HepG2 (cell line): ENCODE results near the gene SPAG8. TPM values are rescaled to one million over a fixed set of nuclear protein-coding genes. Genes with fewer than 3 reads are reported as not detected.

Experiments
- ATAC-seq: fragments of 200-7000 bp; cut with Tn5 transposase; 3 replicates; pipeline ENCODE4 v1.9.1; 2020; ENCODE audit warnings: mild to moderate bottlenecking, moderate library complexity
- BruUV-seq: library from RNA; stranded (reverse); fragments of 400-500 nt; replicated peaks from 2 replicates; lab custom pipeline; 2021; lab: Mats Ljungman, UMichigan
- CTCF ChIA-PET: fragments of 300-600 bp; formaldehyde crosslinking; extraction: SDS; loops from one replicate; lab custom pipeline; 2021; ENCODE audit warnings: low total read pairs, inconsistent platforms, low intra/inter-chr PET ratio; lab: Yijun Ruan, JAX
- POLR2A ChIA-PET: fragments of 350-600 bp; sonication (Branson Sonifier 250); formaldehyde crosslinking; loops from one replicate; lab custom pipeline; 2020; ENCODE audit warnings: antibody characterized with exemption, inconsistent platforms; lab: Yijun Ruan, JAX
- DNase-seq: peaks from one replicate; pipeline ENCODE4 v3.0.0-alpha.2; 2015; ENCODE audit warnings: low spot score
- FAIRE-seq: peaks from 3 replicates; lab custom pipeline; 2011; peaks lifted over from hg19 to GRCh38; lab: Jason Lieb, UNC
- H2AFZ ChIP-seq: one replicate; pipeline ENCODE4 v1.6.1; 2011; ENCODE audit warnings: low read length, inconsistent platforms
- H3K27ac ChIP-seq: fragments of 300-600 bp; 3 replicates; pipeline ENCODE4 v1.8.0; 2011; ENCODE audit warnings: mixed run types, mild to moderate bottlenecking, mixed read lengths, low read length, inconsistent platforms; ENCODE audit not compliant: insufficient read depth; ENCODE audit errors: extremely low read length
- H3K27me3 ChIP-seq, 2 experiments: fragments of 200-600 bp in 1 of 2; 2 replicates in 1 of 2; 3 replicates in 1 of 2; pipeline versions ENCODE4 v1.6.0 to v1.8.0; 2011; ENCODE audit warnings: low read length in 2 of 2, mild to moderate bottlenecking in 2 of 2, moderate library complexity in 2 of 2, inconsistent platforms in 1 of 2; ENCODE audit not compliant: insufficient read depth in 2 of 2, control insufficient read depth in 1 of 2
- H3K36me3 ChIP-seq, 2 experiments: fragments of 200-600 bp in 1 of 2; replicated peaks in 1 of 2; 2 replicates in 1 of 2; 3 replicates in 1 of 2; pipeline versions ENCODE4 v1.5.1 to v1.8.0; 2011; ENCODE audit warnings: low read length in 2 of 2, inconsistent platforms in 1 of 2; ENCODE audit not compliant: insufficient read depth in 2 of 2, control insufficient read depth in 1 of 2
- H3K4me1 ChIP-seq: 2 replicates; pipeline ENCODE4 v1.5.1; 2012; ENCODE audit warnings: low read length, inconsistent platforms; ENCODE audit not compliant: insufficient read depth
- H3K4me2 ChIP-seq: 2 replicates; pipeline ENCODE4 v1.6.0; 2011; ENCODE audit warnings: low read depth, low read length, inconsistent platforms
- H3K4me3 ChIP-seq, 3 experiments: fragments of 200-600 bp in 1 of 3; sonication (generic), shearing (Covaris generic) in 1 of 3; replicated peaks in 1 of 3; 2 replicates each; pipeline ENCODE4 v1.5.1; 2011 to 2016; ENCODE audit warnings: low read length in 3 of 3, inconsistent platforms in 2 of 3, low read depth in 2 of 3, mild to moderate bottlenecking in 2 of 3, control low read depth in 1 of 3, mixed read lengths in 1 of 3; ENCODE audit not compliant: insufficient read depth in 1 of 3
- H3K79me2 ChIP-seq: one replicate; pipeline ENCODE4 v1.6.1; 2011; ENCODE audit warnings: low read length, inconsistent platforms; ENCODE audit not compliant: insufficient read depth
- H3K9ac ChIP-seq: 2 replicates; pipeline ENCODE4 v1.6.0; 2011; ENCODE audit warnings: mild to moderate bottlenecking, low read depth, low read length, inconsistent platforms; ENCODE audit not compliant: insufficient read depth
- H3K9me3 ChIP-seq: 2 replicates; pipeline ENCODE4 v1.5.1; 2012; ENCODE audit warnings: mild to moderate bottlenecking, low read length
- H4K20me1 ChIP-seq: 2 replicates; pipeline ENCODE4 v1.6.0; 2011; ENCODE audit warnings: inconsistent platforms, mild to moderate bottlenecking, low read length, moderate library complexity; ENCODE audit not compliant: insufficient read depth
- GATAD2A ChIP-seq: IDR thresholded peaks from 2 replicates; pipeline ENCODE4 v1.6.1; 2016
- HDAC1 ChIP-seq: sonication (generic); formaldehyde crosslinking; IDR thresholded peaks from 2 replicates; pipeline ENCODE4 v1.5.1; 2020; ENCODE audit warnings: mild to moderate bottlenecking, missing genetic modification reagents
- HIVEP1 ChIP-seq: sonication (generic); formaldehyde crosslinking; IDR thresholded peaks from 2 replicates; pipeline ENCODE4 v1.4.0; 2020; ENCODE audit warnings: mild to moderate bottlenecking, missing genetic modification reagents
- ISX ChIP-seq: sonication (generic); formaldehyde crosslinking; conservative IDR thresholded peaks from 2 replicates; pipeline ENCODE4 v1.5.0; 2020; ENCODE audit warnings: missing genetic modification reagents
- MXI1 ChIP-seq: IDR thresholded peaks from 3 replicates; pipeline ENCODE4 v1.6.1; 2012; ENCODE audit warnings: low read depth, low read length, inconsistent platforms, borderline replicate concordance
- PAXIP1 ChIP-seq: sonication (generic); formaldehyde crosslinking; conservative IDR thresholded peaks from 2 replicates; pipeline ENCODE4 v1.4.0; 2020; ENCODE audit warnings: mild to moderate bottlenecking, missing genetic modification reagents, moderate library complexity
- PITX1 ChIP-seq: sonication (generic); formaldehyde crosslinking; IDR thresholded peaks from 2 replicates; pipeline ENCODE4 v1.5.1; 2020; ENCODE audit warnings: mild to moderate bottlenecking, missing genetic modification reagents
- PRPF4 ChIP-seq: fragments of 200-400 bp; formaldehyde crosslinking; IDR thresholded peaks from 2 replicates; pipeline ENCODE4 v1.6.1; 2016; ENCODE audit warnings: low read length, low read depth; ENCODE audit not compliant: poor library complexity, severe bottlenecking
- RFXANK ChIP-seq: IDR thresholded peaks from 2 replicates; pipeline ENCODE4 v1.6.1; 2016
- SSRP1 ChIP-seq: IDR thresholded peaks from 2 replicates; pipeline ENCODE4 v1.6.1; 2016; ENCODE audit warnings: control low read depth
- ZNF292 ChIP-seq: sonication (generic); formaldehyde crosslinking; IDR thresholded peaks from 2 replicates; pipeline ENCODE4 v1.8.1; 2022; ENCODE audit warnings: mild to moderate bottlenecking, low read depth, missing genetic modification reagents, borderline replicate concordance
- ZNF367 ChIP-seq: sonication (generic); formaldehyde crosslinking; IDR thresholded peaks from 2 replicates; pipeline ENCODE4 v1.4.0; 2020; ENCODE audit warnings: missing genetic modification reagents, borderline replicate concordance
- ZNF44 ChIP-seq: sonication (generic); formaldehyde crosslinking; IDR thresholded peaks from 2 replicates; pipeline ENCODE4 v1.5.1; 2020; ENCODE audit warnings: mild to moderate bottlenecking, missing genetic modification reagents
- ZNF510 ChIP-seq: sonication (generic); formaldehyde crosslinking; IDR thresholded peaks from 2 replicates; pipeline ENCODE4 v1.4.0; 2020; ENCODE audit warnings: low read depth, mild to moderate bottlenecking, missing genetic modification reagents
- WGBS: methylation state at CpG from one replicate; pipeline ENCODE4 v1.1.6; 2017; ENCODE audit warnings: low lambda C conversion rate; 5-methylcytosine and 5-hydroxymethylcytosine counted together
- in situ Hi-C: cut with HindIII; loops from 2 replicates; pipeline ENCODE4 v1.10.0; 2017; ENCODE audit warnings: low pct_unique_long_range_greater_than_20kb; ENCODE audit not compliant: extremely low pct_ligation_motif_present
- intact Hi-C: fragments of 100-400 bp; cut with micrococcal nuclease; formaldehyde crosslinking; loops from one replicate; pipeline ENCODE4 v1.10.0; 2022; ENCODE audit not compliant: unreplicated experiment
- polyA plus RNA-seq, 8 experiments: library from polyadenylated mRNA; depleted of rRNA in 3 of 8; stranded (reverse) in 7 of 8; unstranded in 1 of 8; fragments of >200 nt; fragmentation: Illumina TruSeq in 4 of 8; extraction: Trizol in 4 of 8; gene quantifications; 2 replicates each; pipeline versions ENCODE4 v1.2.1 to v1.2.3, GENCODE V29; 2011 to 2016; ENCODE audit warnings: low read depth in 4 of 8, missing spikeins in 1 of 8, mixed read lengths in 1 of 8; ENCODE audit not compliant: insufficient read depth in 1 of 8
- total RNA-seq, 5 experiments: library from RNA; depleted of rRNA; stranded (reverse); fragments of >200 nt; fragmentation: Illumina TruSeq; extraction: Trizol; gene quantifications; 2 replicates each; pipeline ENCODE4 v1.2.3, GENCODE V29; 2016; ENCODE audit warnings: low read depth in 1 of 5
- TF ChIP-seq, protein P1 (sequence below): fragments of 450-650 bp; IDR thresholded peaks from 2 replicates; pipeline ENCODE4 v1.6.1; 2016

SPAG8 gene
- total and polyA plus RNA-seq, 2 of the 13 experiments (the other 11 are each of a cell fraction or from before 2014, with no cell fraction given) = 0.18 to 0.27 TPM

- intact Hi-C loops = no loop called here
- in situ Hi-C loops = no loop called here
- FAIRE-seq (no peak), DNase-seq (no peak), ATAC-seq (no peak)
- CTCF ChIA-PET = no interaction called here
- no peaks in the 10 kb centered on the region for H3K36me3 ChIP-seq
- H2AFZ ChIP-seq = no peak overlapping the region
- no peak overlapping the region for H3K4me2 ChIP-seq
- H3K9me3 ChIP-seq = no peaks in the 10 kb centered on the region
- H4K20me1 ChIP-seq = no peaks in the 10 kb centered on the region
- H3K4me1 ChIP-seq = peaks cover 62% of the 10 kb centered on the region
- H3K27me3 ChIP-seq = no peaks in the 10 kb centered on the region
- no peak overlapping the region for H3K27ac ChIP-seq
- 53% methylated on average over 2 of the region's 4 CpGs for WGBS
- H3K9ac ChIP-seq = no peak overlapping the region
- POLR2A ChIA-PET = no interaction called here
- BruUV-seq = no TSS peak
- no peak overlapping the region for H3K4me3 ChIP-seq
- TF ChIP-seq ZNF44 (CRISPR knock-in tag) (no peak), SSRP1 (CRISPR knock-in tag) (no peak), ISX (CRISPR knock-in tag) (no peak)
- TF ChIP-seq, protein P1, sequence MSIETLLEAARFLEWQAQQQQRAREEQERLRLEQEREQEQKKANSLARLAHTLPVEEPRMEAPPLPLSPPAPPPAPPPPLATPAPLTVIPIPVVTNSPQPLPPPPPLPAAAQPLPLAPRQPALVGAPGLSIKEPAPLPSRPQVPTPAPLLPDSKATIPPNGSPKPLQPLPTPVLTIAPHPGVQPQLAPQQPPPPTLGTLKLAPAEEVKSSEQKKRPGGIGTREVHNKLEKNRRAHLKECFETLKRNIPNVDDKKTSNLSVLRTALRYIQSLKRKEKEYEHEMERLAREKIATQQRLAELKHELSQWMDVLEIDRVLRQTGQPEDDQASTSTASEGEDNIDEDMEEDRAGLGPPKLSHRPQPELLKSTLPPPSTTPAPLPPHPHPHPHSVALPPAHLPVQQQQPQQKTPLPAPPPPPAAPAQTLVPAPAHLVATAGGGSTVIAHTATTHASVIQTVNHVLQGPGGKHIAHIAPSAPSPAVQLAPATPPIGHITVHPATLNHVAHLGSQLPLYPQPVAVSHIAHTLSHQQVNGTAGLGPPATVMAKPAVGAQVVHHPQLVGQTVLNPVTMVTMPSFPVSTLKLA = peak; percentile 85
- H3K79me2 ChIP-seq = no peaks in the 10 kb centered on the region
Measured at GRCh38 chr9:35831040-35831439, 19.0 kb upstream of the SPAG8 start.

- H4K20me1 ChIP-seq = no peaks in the 10 kb centered on the region
- peak overlapping the region; percentile 58 for H3K9ac ChIP-seq
- H3K4me2 ChIP-seq = peak overlapping the region; percentile 90
- ChIA-PET POLR2A (interaction anchor here (2.3 kb wide), 1 partner anchor 16 kb away, joined by 15 read pairs; the partner anchor contains the start of gene HINT2), CTCF (no interaction called here)
- H3K9me3 ChIP-seq = no peaks in the 10 kb centered on the region
- BruUV-seq = no TSS peak
- H3K27me3 ChIP-seq = no peaks in the 10 kb centered on the region
- H3K36me3 ChIP-seq = no peaks in the 10 kb centered on the region
- peaks cover 50% of the 10 kb centered on the region for H3K4me1 ChIP-seq
- H2AFZ ChIP-seq = no peak overlapping the region
- peak overlapping the region; percentile 61 to 81 (median 73) for H3K4me3 ChIP-seq
- intact Hi-C loops = loop anchor here (1.0 to 5.0 kb wide), 2 partner anchors 14 to 97 kb away; partner anchors contain the start of genes CREB3, HINT2 and TLN1
- in situ Hi-C loops = loop anchor here (5.0 kb wide), 1 partner anchor 53 kb away; no protein-coding TSS in a partner anchor
- 13% methylated on average over 2 of the region's 2 CpGs for WGBS
- peak overlapping the region; percentile 44 for H3K27ac ChIP-seq
- peak; percentile 11; the same call in 2 of the 3 replicates for ATAC-seq
- DNase-seq = peak; percentile 22
- FAIRE-seq = peak; percentile 37
- no peaks in the 10 kb centered on the region for H3K79me2 ChIP-seq
- TF ChIP-seq HIVEP1 (CRISPR knock-in tag) (no peak), ZNF367 (CRISPR knock-in tag) (no peak), GATAD2A (no peak), PAXIP1 (CRISPR knock-in tag) (no peak), PITX1 (peak; percentile 47; the same call in 1 of the 2 replicates), PRPF4 (no peak), MXI1 (no peak), RFXANK (no peak), ZNF510 (CRISPR knock-in tag) (no peak), HDAC1 (CRISPR knock-in tag) (0 out of 2 replicates have a peak, but pooled peaks have one; percentile 17), ZNF292 (CRISPR knock-in tag) (peak; percentile 41; the same call in 1 of the 2 replicates)
Measured at GRCh38 chr9:35829764-35830096, 17.7 kb upstream of the SPAG8 start.
